Measurements from ENCODE around the gene TTLL10.

TTLL10 gene

GRCh38 chr1:1223321-1223720, 49.6 kb downstream of the TTLL10 start:
- DNase-seq, result no peak

- DNase-seq, result no peak
Observed at GRCh38 chr1:1223891-1224290, 50.2 kb downstream of the TTLL10 start.

GRCh38 chr1:1225238-1225845, 51.7 kb downstream of the TTLL10 start:
- no peak for DNase-seq

- no peak for DNase-seq
Observed at GRCh38 chr1:1225913-1226312, 52.2 kb downstream of the TTLL10 start.

- DNase-seq, result no peak
Observed at GRCh38 chr1:1226566-1227362, 53.1 kb downstream of the TTLL10 start.

GRCh38 chr1:1227386-1227785, 53.7 kb downstream of the TTLL10 start:
- no peak for DNase-seq

GRCh38 chr1:1228187-1228586, 54.5 kb downstream of the TTLL10 start:
- no peak for DNase-seq

- DNase-seq, result no peak
Observed at GRCh38 chr1:1228596-1229321, 55.1 kb downstream of the TTLL10 start.

- no peak for DNase-seq
Observed at GRCh38 chr1:1229770-1230169, 56.1 kb downstream of the TTLL10 start.

GRCh38 chr1:1230656-1231399, 57.1 kb downstream of the TTLL10 start:
- DNase-seq, result no peak

- DNase-seq, result peak; percentile 95
Observed at GRCh38 chr1:1231400-1232207, 57.9 kb downstream of the TTLL10 start, which contains the start of gene SDF4. TSS of gene SDF4 (minus strand) at chr1:1232001. CDS start at chr1:1228772, 3,229 bp downstream.

- DNase-seq, result no peak
Observed at GRCh38 chr1:1232208-1232795, 58.6 kb downstream of the TTLL10 start, which contains the start of gene B3GALT6. TSS of gene B3GALT6 (plus strand) at chr1:1232237. CDS start at chr1:1232279, 42 bp downstream.

- no peak for DNase-seq
Observed at GRCh38 chr1:1232796-1233566, 59.3 kb downstream of the TTLL10 start.

- DNase-seq, result no peak
Observed at GRCh38 chr1:1233567-1233892, 59.9 kb downstream of the TTLL10 start.

- DNase-seq, result no peak
Observed at GRCh38 chr1:1234180-1234808, 60.6 kb downstream of the TTLL10 start.

GRCh38 chr1:1235016-1235744, 61.5 kb downstream of the TTLL10 start:
- DNase-seq, result no peak

GRCh38 chr1:1236176-1236763, 62.6 kb downstream of the TTLL10 start:
- DNase-seq, result no peak

- DNase-seq, result no peak
Observed at GRCh38 chr1:1236945-1237873, 63.5 kb downstream of the TTLL10 start.
